Vagina (tissue), 2 donors: ENCODE results near the gene TOX2. TPM values are rescaled to one million over a fixed set of nuclear protein-coding genes. Genes with fewer than 3 reads are reported as not detected.

Source experiments
- DNase-seq, 2 donors: peaks; one replicate each; pipeline ENCODE4 v3.0.0-alpha.2; 2017; ENCODE audit errors: extremely low spot score in 2 of 2
- H3K27ac ChIP-seq: fragments of 200-600 bp; sonication (generic); one replicate; pipeline ENCODE4 v1.5.1; 2019
- H3K27me3 ChIP-seq: fragments of 200-600 bp; sonication (generic); one replicate; pipeline ENCODE4 v1.5.1; 2019
- H3K36me3 ChIP-seq, 2 donors: fragments of 200-600 bp; sonication (generic); one replicate each; pipeline ENCODE4 v1.5.1; 2017 to 2019
- H3K4me1 ChIP-seq: fragments of 200-600 bp; sonication (generic); one replicate; pipeline ENCODE4 v1.5.1; 2019
- H3K4me3 ChIP-seq, 2 donors: fragments of 200-600 bp; sonication (generic); 1 replicate in 1 of 2; 2 replicates in 1 of 2; pipeline ENCODE4 v1.5.1; 2016 to 2019
- H3K9me3 ChIP-seq: fragments of 200-600 bp; sonication (generic); one replicate; pipeline ENCODE4 v1.5.1; 2019
- POLR2A ChIP-seq, 2 donors: fragments of 450-650 bp; IDR thresholded peaks; one replicate each; pipeline ENCODE4 v1.6.1; 2017; ENCODE audit warnings: antibody characterized with exemption in 2 of 2, mild to moderate bottlenecking in 2 of 2, moderate library complexity in 2 of 2
- POLR2AphosphoS5 ChIP-seq, 2 donors: sonication (generic); formaldehyde crosslinking; IDR thresholded peaks; one replicate each; pipeline ENCODE4 v1.9.0; 2017; ENCODE audit warnings: antibody characterized with exemption in 2 of 2, mild to moderate bottlenecking in 2 of 2, low read depth in 1 of 2; ENCODE audit not compliant: insufficient read depth in 1 of 2
- intact Hi-C: fragments of 100-400 bp; cut with DNase I; formaldehyde crosslinking; loops from one replicate; pipeline ENCODE4 v1.15.1; 2023
- total RNA-seq: library from RNA; depleted of rRNA; stranded (reverse); fragments of >200 nt; gene quantifications from one replicate; pipeline ENCODE4 v1.2.3, GENCODE V29; 2016
- TF ChIP-seq, protein P1 (sequence below), 3 experiments: fragments of 450-650 bp in 2 of 3; fragments of 200-600 bp in 1 of 3; sonication (generic) in 1 of 3; IDR thresholded peaks; one replicate each; pipeline ENCODE4 v1.5.1; 2017 to 2019; ENCODE audit warnings: antibody characterized with exemption in 3 of 3, mild to moderate bottlenecking in 2 of 3, moderate library complexity in 2 of 3

The TOX2 gene
- total RNA-seq, 1 donor from 2014 or later: 5.2 TPM

- peak; percentile 62 to 87 for DNase-seq
- no peaks in the 10 kb centered on the region for H3K27me3 ChIP-seq
- TF ChIP-seq POLR2AphosphoS5 (IDR thresholded peaks at IDR 0.05; ENCODE audit: insufficient read depth in 1 of 2, low read depth in 1 of 2) (no peak), POLR2A (IDR thresholded peaks at IDR 0.05) (no peak)
- TF ChIP-seq, protein P1, sequence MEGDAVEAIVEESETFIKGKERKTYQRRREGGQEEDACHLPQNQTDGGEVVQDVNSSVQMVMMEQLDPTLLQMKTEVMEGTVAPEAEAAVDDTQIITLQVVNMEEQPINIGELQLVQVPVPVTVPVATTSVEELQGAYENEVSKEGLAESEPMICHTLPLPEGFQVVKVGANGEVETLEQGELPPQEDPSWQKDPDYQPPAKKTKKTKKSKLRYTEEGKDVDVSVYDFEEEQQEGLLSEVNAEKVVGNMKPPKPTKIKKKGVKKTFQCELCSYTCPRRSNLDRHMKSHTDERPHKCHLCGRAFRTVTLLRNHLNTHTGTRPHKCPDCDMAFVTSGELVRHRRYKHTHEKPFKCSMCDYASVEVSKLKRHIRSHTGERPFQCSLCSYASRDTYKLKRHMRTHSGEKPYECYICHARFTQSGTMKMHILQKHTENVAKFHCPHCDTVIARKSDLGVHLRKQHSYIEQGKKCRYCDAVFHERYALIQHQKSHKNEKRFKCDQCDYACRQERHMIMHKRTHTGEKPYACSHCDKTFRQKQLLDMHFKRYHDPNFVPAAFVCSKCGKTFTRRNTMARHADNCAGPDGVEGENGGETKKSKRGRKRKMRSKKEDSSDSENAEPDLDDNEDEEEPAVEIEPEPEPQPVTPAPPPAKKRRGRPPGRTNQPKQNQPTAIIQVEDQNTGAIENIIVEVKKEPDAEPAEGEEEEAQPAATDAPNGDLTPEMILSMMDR (IDR thresholded peaks at IDR 0.05): no peak
- no peaks in the 10 kb centered on the region for H3K9me3 ChIP-seq
- no peak overlapping the region for H3K27ac ChIP-seq
- no peaks in the 10 kb centered on the region for H3K36me3 ChIP-seq
- intact Hi-C loops: no loop called here
- peaks cover 16% of the 10 kb centered on the region for H3K4me1 ChIP-seq
- H3K4me3 ChIP-seq: no peak overlapping the region
Observed at GRCh38 chr20:44085616-44086434, 171.2 kb downstream of the TOX2 start.

DNA sequence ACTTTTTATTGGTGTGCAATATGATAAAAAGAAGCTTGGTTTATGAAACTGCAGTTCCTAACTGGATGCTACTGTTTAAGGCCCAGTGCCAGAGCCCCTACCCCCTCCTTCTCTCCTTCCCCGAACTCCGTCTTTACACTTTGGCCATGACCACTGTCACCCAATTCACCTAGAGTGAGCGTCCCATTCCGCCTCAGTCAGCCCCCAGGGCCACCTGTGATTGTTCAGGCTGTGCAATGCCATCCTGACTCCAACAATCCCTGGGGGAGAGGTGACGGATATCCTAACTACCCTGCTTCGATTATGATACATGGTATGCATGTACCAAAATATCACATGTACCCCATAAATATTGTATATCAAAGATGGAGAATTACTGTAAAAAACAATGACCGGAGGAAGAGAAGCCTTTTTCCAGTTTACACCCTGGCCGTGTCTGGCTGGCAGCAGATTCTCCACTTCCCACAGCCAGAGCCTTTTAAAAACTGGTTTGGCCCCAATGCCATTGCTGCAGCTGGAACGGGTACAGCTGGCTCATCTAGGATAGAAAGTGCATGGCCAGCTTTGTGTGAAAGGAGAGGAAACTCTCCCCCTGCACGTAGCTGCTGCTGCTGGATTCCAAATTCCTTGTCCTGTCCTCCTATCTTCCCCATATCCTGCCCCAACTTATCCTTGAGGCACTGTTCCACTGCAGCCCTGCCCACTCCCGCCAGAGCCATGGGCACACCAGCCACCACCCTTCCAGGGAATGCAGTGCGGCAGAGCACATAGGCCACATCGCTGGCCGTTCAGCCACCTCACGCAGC lies 172.6 kb downstream of the TOX2 start:
- peaks cover 16% of the 10 kb centered on the region for H3K4me1 ChIP-seq
- H3K27me3 ChIP-seq: no peaks in the 10 kb centered on the region
- no peak overlapping the region for H3K4me3 ChIP-seq
- H3K27ac ChIP-seq: no peak overlapping the region
- intact Hi-C loops: no loop called here
- H3K36me3 ChIP-seq: no peaks in the 10 kb centered on the region
- TF ChIP-seq POLR2A (IDR thresholded peaks at IDR 0.05) (no peak), POLR2AphosphoS5 (IDR thresholded peaks at IDR 0.05; ENCODE audit: insufficient read depth in 1 of 2, low read depth in 1 of 2) (no peak)
- TF ChIP-seq, protein P1 (IDR thresholded peaks at IDR 0.05): no peak
- peak; percentile 27 to 46 for DNase-seq
- no peaks in the 10 kb centered on the region for H3K9me3 ChIP-seq

DNA sequence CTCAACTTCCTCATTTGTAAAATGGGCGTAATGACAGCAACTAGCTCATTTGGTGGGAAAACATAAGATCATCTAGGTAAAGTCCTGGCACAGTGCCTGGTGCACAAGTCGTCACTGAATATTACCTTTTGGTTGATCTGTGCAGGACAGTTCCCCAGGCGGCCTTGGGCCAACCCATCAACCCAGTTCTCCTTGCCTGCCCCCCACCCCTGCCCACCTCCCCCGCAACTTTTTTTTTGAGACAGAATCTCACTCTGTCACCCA lies 173.1 kb downstream of the TOX2 start:
- Histone ChIP-seq H3K27me3 (no peaks in the 10 kb centered on the region), H3K27ac (no peak overlapping the region), H3K4me1 (peaks cover 16% of the 10 kb centered on the region), H3K36me3 (no peaks in the 10 kb centered on the region), H3K9me3 (no peaks in the 10 kb centered on the region), H3K4me3 (no peak overlapping the region)
- TF ChIP-seq POLR2A (IDR thresholded peaks at IDR 0.05): no peak
- TF ChIP-seq, protein P1 (IDR thresholded peaks at IDR 0.05): no peak
- no peak for TF ChIP-seq POLR2AphosphoS5 (IDR thresholded peaks at IDR 0.05; ENCODE audit: insufficient read depth in 1 of 2, low read depth in 1 of 2)
- peak in 1 of 2 donors; percentile 67 for DNase-seq
- intact Hi-C loops: no loop called here

GRCh38 chr20:44089987-44090674 lies 175.5 kb downstream of the TOX2 start:
- Histone ChIP-seq H3K4me3 (no peak overlapping the region), H3K9me3 (no peaks in the 10 kb centered on the region), H3K27ac (no peak overlapping the region), H3K4me1 (peaks cover 16% of the 10 kb centered on the region), H3K27me3 (no peaks in the 10 kb centered on the region), H3K36me3 (no peaks in the 10 kb centered on the region)
- intact Hi-C loops: no loop called here
- no peak for DNase-seq
- TF ChIP-seq, protein P1 (IDR thresholded peaks at IDR 0.05): no peak
- no peak for TF ChIP-seq POLR2A (IDR thresholded peaks at IDR 0.05)
- peak in 1 of 2 donors; percentile 36 for TF ChIP-seq POLR2AphosphoS5 (IDR thresholded peaks at IDR 0.05; ENCODE audit: insufficient read depth in 1 of 2, low read depth in 1 of 2)
